MM.1S (cell line): ENCODE measurements around the gene SLC37A1.

Experiments
- DNase-seq: peaks from one replicate; pipeline ENCODE4 v3.0.0-alpha.2; 2015
- H2AFZ ChIP-seq: fragments of 300-600 bp; sonication (generic); 2 replicates; pipeline ENCODE4 v1.6.0; 2016; ENCODE audit warnings: antibody characterized with exemption, low read length
- H3F3A ChIP-seq: fragments of 300-600 bp; sonication (generic); 2 replicates; pipeline ENCODE4 v1.6.1; 2016; ENCODE audit warnings: mild to moderate bottlenecking, antibody characterized with exemption, low read length, moderate library complexity, mixed read lengths; ENCODE audit not compliant: insufficient read depth
- H3K27ac ChIP-seq: fragments of 300-600 bp; sonication (generic); 2 replicates; pipeline ENCODE4 v1.5.1; 2016; ENCODE audit warnings: mild to moderate bottlenecking, low read length
- H3K27me3 ChIP-seq: fragments of 300-600 bp; sonication (generic); replicated peaks from 2 replicates; pipeline ENCODE4 v1.6.0; 2016; ENCODE audit warnings: low read length; ENCODE audit not compliant: insufficient read depth
- H3K36me3 ChIP-seq: fragments of 300-600 bp; sonication (generic); replicated peaks from 2 replicates; pipeline ENCODE4 v1.6.1; 2016; ENCODE audit warnings: mild to moderate bottlenecking, low read length, mixed read lengths; ENCODE audit not compliant: insufficient read depth
- H3K4me1 ChIP-seq: fragments of 300-600 bp; sonication (generic); 2 replicates; pipeline ENCODE4 v1.6.1; 2016; ENCODE audit warnings: low read length, mixed read lengths
- H3K4me2 ChIP-seq: fragments of 300-600 bp; sonication (generic); 2 replicates; pipeline ENCODE4 v1.6.0; 2016; ENCODE audit warnings: low read depth, low read length
- H3K4me3 ChIP-seq: fragments of 300-600 bp; sonication (generic); 2 replicates; pipeline ENCODE4 v1.5.1; 2016; ENCODE audit warnings: low read length, mixed read lengths
- H3K79me2 ChIP-seq: fragments of 300-600 bp; sonication (generic); 2 replicates; pipeline ENCODE4 v1.6.1; 2016; ENCODE audit warnings: mixed run types, low read length, mixed read lengths
- H3K9ac ChIP-seq: fragments of 300-600 bp; sonication (generic); 2 replicates; pipeline ENCODE4 v1.6.1; 2016; ENCODE audit warnings: low read length, mixed read lengths
- H3K9me2 ChIP-seq: fragments of 300-600 bp; sonication (generic); replicated peaks from 2 replicates; pipeline ENCODE4 v1.6.1; 2016; ENCODE audit warnings: mild to moderate bottlenecking, low read length, mixed read lengths; ENCODE audit not compliant: insufficient read depth
- H3K9me3 ChIP-seq: fragments of 300-600 bp; sonication (generic); replicated peaks from 2 replicates; pipeline ENCODE4 v1.6.1; 2016; ENCODE audit warnings: mild to moderate bottlenecking, low read length, mixed read lengths; ENCODE audit not compliant: insufficient read depth
- H4K20me1 ChIP-seq: fragments of 300-600 bp; sonication (generic); 2 replicates; pipeline ENCODE4 v1.6.1; 2016; ENCODE audit warnings: mild to moderate bottlenecking, low read length, moderate library complexity, mixed read lengths; ENCODE audit not compliant: insufficient read depth
- CTCF ChIP-seq: fragments of 300-600 bp; sonication (generic); IDR thresholded peaks from 2 replicates; pipeline ENCODE4 v1.5.1; 2016; ENCODE audit warnings: antibody characterized with exemption, low read length, mixed read lengths
- EZH2 ChIP-seq: fragments of 300-600 bp; sonication (generic); optimal IDR thresholded peaks from 2 replicates; pipeline ENCODE3; 2017; ENCODE audit warnings: low read depth, mild to moderate bottlenecking, antibody characterized with exemption, low read length, mixed read lengths
- EZH2phosphoT487 ChIP-seq: fragments of 300-600 bp; sonication (generic); IDR thresholded peaks from 2 replicates; pipeline ENCODE4 v1.6.1; 2018; ENCODE audit warnings: antibody characterized with exemption, low read length

The SLC37A1 gene

GRCh38 chr21:42538479-42539275 lies 25.0 kb downstream of the SLC37A1 start:
- H3K4me2 ChIP-seq = no peak overlapping the region
- no peaks in the 10 kb centered on the region for H3K79me2 ChIP-seq
- no peaks in the 10 kb centered on the region for H3K9me3 ChIP-seq
- H3K4me1 ChIP-seq = no peaks in the 10 kb centered on the region
- no peaks in the 10 kb centered on the region for H4K20me1 ChIP-seq
- peaks cover 71% of the 10 kb centered on the region for H3K27me3 ChIP-seq
- H3K27ac ChIP-seq = no peak overlapping the region
- DNase-seq = no peak
- H3K4me3 ChIP-seq = no peak overlapping the region
- H2AFZ ChIP-seq = no peak overlapping the region
- H3K9me2 ChIP-seq = no peaks in the 10 kb centered on the region
- no peak for TF ChIP-seq CTCF
- TF ChIP-seq EZH2phosphoT487 = no peak
- no peaks in the 10 kb centered on the region for H3K36me3 ChIP-seq
- H3F3A ChIP-seq = no peaks in the 10 kb centered on the region
- no peak overlapping the region for H3K9ac ChIP-seq

GRCh38 chr21:42539342-42539741 lies 25.7 kb downstream of the SLC37A1 start:
- no peak overlapping the region for H3K4me3 ChIP-seq
- no peaks in the 10 kb centered on the region for H3K4me1 ChIP-seq
- peaks cover 64% of the 10 kb centered on the region for H3K27me3 ChIP-seq
- no peak for TF ChIP-seq CTCF
- no peak for TF ChIP-seq EZH2
- no peak for TF ChIP-seq EZH2phosphoT487
- H3K79me2 ChIP-seq = no peaks in the 10 kb centered on the region
- H4K20me1 ChIP-seq = no peaks in the 10 kb centered on the region
- H3K9ac ChIP-seq = no peak overlapping the region
- DNase-seq = no peak
- no peaks in the 10 kb centered on the region for H3K9me3 ChIP-seq
- no peaks in the 10 kb centered on the region for H3K36me3 ChIP-seq
- H3K4me2 ChIP-seq = no peak overlapping the region
- H3K27ac ChIP-seq = no peak overlapping the region
- H2AFZ ChIP-seq = no peak overlapping the region
- no peaks in the 10 kb centered on the region for H3F3A ChIP-seq
- no peaks in the 10 kb centered on the region for H3K9me2 ChIP-seq

GRCh38 chr21:42539931-42540343 lies 26.3 kb downstream of the SLC37A1 start:
- H3K79me2 ChIP-seq = no peaks in the 10 kb centered on the region
- H3K27ac ChIP-seq = no peak overlapping the region
- no peak overlapping the region for H3K4me3 ChIP-seq
- H3K27me3 ChIP-seq = peaks cover 58% of the 10 kb centered on the region
- H3K4me2 ChIP-seq = no peak overlapping the region
- H3K9ac ChIP-seq = no peak overlapping the region
- H3K36me3 ChIP-seq = no peaks in the 10 kb centered on the region
- no peak overlapping the region for H2AFZ ChIP-seq
- no peak for DNase-seq
- H4K20me1 ChIP-seq = no peaks in the 10 kb centered on the region
- H3K4me1 ChIP-seq = no peaks in the 10 kb centered on the region
- H3F3A ChIP-seq = no peaks in the 10 kb centered on the region
- TF ChIP-seq EZH2phosphoT487 (no peak), CTCF (peak; percentile 42), EZH2 (no peak)
- no peaks in the 10 kb centered on the region for H3K9me3 ChIP-seq
- no peaks in the 10 kb centered on the region for H3K9me2 ChIP-seq
